NK-92 (cell line): ENCODE data around the gene PLA2R1.

ENCODE experiments used
- DNase-seq: peaks from one replicate; lab custom pipeline; 2025; ENCODE audit not compliant: unreplicated experiment; lab: John Stamatoyannopoulos, UW

Gene PLA2R1

GRCh38 chr2:160062292-160063005 is at the start of gene PLA2R1:
PLA2R1 (minus strand) TSS chr2:160062615; CDS start chr2:160062403, 212 bp downstream.
- no peak for DNase-seq

GRCh38 chr2:160110674-160111239 is 48.3 kb upstream of the PLA2R1 start:
- no peak for DNase-seq

DNA sequence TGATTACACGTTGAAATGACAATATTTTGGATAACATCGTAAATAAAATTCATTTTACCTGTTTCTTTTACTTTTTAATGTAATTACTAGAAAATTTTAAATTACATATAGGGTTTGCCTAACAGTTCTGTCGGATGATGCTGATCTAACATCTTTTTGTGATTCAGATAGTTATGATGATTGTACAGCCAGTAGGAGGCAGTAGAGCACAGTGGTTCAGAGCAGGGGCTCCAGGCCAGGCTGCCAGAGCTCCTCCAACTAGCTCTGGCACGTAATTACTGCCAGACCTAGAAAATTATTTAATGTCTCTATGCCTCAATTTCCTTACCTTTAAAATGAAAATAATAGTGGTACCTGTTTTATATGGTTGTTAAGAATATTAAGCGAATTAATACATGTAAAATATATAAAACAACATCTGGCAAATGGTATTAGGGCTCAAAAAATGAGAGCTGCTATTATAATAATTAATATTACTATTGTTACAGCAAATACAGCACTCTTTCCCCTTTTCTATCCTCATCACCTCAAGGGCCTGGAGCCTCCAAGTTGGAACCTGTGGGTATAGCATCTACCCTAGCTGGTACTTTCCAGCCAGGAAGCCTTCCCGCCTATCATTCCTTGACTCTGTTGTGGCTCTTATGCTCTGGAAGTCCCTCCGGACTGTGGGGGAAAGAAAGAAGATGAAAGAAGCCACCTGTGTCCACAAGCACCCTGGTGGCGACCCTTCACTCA is 47.7 kb upstream of the PLA2R1 start:
- no peak for DNase-seq

DNA sequence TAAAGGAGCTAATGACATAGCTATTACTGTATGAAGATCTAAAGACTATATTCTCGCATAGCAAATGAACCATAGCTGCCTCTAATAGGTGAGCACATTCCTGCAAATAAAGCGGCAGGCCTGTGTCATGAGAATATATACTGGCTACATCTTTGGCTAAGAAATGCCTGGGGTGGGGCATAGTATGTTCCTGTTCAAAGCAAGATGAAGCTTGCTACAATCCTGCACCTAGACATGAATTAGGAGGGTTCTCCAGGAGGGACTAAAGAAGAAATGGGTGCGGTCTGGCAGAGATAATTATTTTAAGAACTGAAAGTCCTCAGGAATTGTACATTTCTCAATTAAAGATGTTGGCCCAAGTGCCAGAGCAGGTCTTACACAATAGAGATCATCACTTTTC is 46.8 kb upstream of the PLA2R1 start:
- no peak for DNase-seq

- no peak for DNase-seq
Observed at GRCh38 chr2:160108646-160109045, 46.2 kb upstream of the PLA2R1 start.

GRCh38 chr2:160105366-160105765 is 43.0 kb upstream of the PLA2R1 start:
- no peak for DNase-seq

GRCh38 chr2:160104115-160104514 is 41.7 kb upstream of the PLA2R1 start:
- no peak for DNase-seq

DNA sequence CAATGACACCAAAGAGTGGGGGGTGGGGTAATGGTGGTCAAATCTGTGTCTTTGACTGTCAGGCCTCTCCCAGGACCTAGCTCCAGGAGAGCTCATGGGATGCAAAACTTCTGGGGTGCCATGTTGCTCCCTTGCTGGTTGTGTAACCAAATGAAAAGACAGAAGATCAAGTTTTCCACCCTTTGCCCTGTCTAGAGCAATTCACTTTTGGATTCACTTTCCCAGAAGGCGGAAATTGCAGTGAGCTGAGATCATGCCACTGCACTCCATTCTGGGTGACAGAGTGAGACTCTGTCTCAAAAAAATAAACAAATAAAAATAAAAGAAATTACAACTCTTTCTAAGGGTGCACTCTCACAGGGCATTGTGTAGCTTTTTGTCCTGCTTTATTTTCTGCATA is 34.9 kb upstream of the PLA2R1 start:
- DNase-seq: no peak

DNA sequence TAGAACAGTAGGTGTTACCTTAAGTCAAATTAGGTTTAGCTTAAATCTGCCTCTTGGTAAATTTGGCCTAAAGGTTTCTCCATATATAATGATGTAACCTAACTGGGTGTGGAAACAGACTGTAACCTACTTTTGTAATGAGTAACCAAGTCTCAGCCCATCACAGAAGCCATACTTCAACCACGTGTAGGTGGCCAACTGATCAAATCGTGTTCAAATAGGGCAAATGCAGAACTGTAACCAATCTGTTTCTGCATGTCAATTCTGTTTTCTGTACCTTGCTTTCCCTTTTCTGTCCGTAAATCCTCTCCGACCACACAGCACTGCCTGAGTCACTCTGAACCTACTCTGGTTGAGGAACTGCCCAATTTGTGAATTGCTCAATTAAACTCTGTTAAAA is 34.0 kb upstream of the PLA2R1 start:
- DNase-seq: no peak

DNA sequence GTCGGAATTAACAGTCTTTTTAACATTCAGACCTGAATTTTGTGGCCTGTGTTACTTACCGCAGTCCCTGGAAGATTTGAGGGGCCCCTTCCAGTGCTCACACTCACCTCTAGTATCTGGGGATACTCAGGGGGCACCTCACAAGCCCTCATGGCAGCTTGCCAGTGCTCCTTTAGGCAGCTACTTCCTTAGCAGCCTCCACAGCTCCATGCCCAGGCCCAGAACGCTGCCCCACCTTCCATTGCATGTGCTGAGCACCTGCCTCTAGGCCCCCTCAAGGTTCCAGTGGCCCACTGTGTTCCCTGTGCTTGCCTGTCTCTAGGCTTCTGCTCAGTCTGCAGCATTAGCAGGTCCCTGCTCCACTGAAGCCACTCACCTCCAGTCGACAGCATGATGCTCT is 30.0 kb upstream of the PLA2R1 start:
- no peak for DNase-seq

DNA sequence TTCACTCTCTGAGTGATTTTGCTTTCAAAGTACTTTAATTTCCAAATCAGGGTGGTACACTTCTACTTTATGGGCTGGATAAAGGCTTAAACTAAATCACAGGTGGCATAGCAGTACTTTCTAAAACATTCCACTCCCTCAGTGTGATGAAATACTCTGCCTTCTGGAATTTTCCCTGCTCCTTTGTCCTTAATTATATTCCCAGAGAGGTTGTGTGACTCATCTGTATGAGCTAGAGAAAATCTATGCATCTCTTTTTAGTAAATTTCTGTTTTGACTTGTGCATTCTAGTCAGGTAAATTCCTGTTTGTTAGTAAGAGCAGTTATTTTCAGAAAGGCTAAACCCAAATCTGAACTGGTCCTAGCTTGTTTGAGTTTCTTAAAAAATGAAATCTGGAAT is 29.0 kb upstream of the PLA2R1 start:
- no peak for DNase-seq

DNA sequence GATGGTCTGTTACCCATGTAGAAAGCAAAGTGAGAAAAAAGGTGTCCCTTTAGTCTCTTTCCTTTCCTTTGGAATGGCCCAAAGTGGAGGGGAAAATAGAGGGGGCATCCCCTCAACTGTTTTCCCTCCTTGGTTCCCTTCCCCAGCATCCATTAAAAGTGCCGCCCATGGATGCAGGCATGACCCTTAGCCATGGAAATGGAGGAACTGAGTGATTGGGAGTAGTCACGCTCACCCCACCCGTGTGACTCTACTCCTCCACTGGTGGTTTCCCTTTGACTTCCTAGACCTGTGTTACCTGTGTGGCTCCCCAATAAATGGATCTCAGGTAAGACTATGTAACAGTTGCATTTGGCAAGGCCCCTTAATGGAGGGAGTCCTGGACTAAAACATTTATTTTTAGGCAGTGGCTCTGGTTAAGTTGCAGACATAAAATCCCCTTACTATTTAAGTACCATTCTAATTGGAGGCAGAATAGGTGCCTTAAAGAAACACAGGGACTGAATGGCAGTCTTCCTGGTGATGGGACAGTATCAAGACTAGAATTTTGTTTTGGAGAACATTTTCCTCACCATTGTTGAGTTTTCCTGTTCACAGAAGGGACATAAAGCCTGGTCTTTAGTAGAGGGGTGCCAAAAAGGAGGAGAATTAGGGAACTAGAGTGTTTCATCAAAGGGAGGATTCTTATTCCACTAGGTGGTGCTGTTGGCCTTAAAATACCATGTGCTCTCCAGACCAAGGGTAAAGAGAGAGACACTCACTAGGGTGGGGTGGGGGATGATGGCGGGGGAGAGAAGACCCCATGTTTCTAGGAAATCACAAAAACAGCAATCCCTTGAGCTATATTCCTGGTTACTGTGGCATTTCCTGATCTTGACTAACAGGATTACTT is 25.7 kb upstream of the PLA2R1 start:
- DNase-seq: no peak

DNA sequence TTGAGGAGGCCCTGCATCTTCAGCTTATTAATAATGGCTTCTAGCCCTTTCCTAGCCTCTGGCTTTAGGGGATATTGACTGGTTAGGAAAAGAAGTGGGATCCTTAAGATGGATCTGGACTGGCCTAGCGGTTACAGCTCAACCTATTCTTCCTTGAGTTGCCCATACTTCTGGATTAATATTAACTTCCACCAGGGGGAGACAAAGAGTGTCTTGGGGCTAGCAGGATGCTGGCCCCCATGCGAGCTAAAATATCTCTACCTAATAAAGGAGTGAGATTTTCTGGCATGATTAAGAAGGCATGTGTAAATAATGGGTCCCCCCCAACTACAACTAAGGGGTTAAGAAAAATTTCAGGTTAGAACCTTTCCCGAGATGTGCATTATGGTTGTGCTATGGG is 23.2 kb upstream of the PLA2R1 start:
- DNase-seq: no peak

DNA sequence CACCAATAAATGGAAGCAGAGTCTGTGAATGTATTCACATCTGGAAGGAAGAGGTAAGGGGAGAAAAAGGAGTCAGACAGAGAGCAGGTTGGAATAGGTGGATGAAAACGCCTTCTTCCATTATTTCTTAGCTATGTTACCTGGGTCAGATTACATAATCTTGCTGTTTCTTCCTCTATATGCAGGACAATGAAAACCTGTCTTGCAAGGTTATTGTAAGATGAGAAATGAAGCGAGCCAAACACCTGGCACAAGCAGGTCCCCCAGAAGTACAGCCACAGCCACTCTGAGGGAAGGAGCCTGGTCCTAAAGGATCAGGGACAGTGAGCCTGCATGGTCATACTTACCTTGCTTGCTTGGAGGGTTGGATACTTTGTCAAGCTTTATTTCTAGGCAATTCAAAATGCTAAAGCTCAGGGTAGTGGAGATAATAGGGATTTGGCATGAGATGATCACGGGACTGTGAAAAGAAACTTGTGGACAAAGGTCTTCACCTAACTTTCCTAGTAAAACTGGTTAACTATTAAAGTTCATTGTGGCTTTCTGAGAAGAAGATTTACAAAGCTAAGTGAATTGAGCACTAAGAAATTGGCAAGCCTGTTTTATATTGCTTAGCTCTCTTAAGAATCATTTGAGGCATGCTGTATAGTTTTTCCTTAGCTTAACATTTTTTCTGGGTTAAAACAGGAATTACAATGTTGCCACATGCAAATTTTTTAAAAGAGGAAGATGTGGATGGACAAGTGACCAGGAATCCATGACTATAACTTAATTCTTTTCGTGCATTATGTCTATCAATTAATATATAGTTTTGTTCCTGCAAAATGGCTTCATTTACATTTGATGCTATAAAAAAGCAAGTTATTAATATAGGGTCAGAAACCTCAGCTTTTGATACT is 15.7 kb upstream of the PLA2R1 start:
- DNase-seq: no peak

- no peak for DNase-seq
Observed at GRCh38 chr2:160076914-160077313, 14.5 kb upstream of the PLA2R1 start.

DNA sequence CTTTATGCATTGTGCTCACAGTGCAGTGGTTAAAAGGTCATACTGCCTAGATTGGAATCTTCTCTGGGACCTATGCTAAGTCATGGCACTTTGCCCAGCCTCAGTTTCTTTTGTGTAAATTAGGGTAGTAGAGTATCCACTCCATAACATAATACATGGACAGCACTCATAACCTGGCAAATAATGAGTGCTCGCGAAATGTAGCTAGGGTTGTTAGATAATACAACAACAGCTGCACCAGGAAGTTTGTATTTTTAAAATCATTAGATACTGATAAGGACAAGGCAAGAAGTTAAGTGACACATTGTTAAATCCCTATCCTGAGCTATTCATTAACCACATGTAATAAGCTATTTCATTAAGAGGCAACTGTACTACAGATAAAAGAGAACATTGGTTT is 13.8 kb upstream of the PLA2R1 start:
- DNase-seq: no peak

DNA sequence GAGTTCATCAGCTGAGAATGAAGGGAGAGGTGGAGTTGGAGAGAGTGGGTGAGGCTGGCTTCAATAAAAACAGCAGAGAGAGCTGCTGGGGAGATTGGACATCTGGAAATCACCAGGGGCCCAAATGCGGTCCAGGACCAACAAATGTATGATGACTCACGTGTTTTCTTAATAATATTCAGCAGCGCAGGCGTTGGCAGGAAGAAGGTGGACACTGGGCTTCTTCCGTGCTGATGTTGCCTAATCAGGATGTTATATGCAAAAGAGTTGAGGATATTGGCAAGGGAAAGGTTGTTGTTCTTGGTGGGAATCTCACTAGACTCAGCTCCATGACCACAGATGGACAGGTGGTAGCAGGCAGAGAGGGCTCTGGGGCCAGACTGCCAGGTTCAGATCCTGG is 12.8 kb upstream of the PLA2R1 start:
- DNase-seq: no peak

DNA sequence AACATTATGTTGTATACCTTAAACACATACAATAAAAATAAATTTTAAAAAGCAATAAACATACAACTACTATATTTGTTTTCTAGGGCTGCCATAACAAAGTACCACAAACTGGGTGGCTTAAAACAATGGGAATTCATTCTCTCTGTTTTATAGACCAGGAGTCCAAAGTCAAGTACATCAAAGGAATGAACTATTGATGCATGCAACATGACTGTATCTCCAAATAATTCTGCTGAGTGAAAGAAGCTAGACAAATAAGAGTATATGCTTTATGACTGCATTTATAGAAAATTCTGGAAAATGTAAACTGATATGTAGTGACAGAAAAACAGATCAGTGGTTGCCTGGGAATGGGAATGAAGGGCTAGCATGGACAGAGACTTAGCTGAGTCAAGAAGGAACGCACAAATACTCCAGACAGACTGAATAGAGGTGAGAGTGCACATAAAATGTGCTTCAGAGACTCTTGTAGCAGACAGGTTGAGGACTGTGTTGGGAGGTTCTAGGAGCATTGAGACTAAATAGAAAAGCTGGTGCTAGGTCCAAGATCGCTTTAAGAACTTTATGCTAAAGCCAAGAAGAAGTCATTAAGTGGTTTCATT is 11.0 kb upstream of the PLA2R1 start:
- DNase-seq: no peak

- no peak for DNase-seq
Observed at GRCh38 chr2:160068906-160069305, 6.5 kb upstream of the PLA2R1 start.

GRCh38 chr2:160064916-160065315 is 2.5 kb upstream of the PLA2R1 start:
- DNase-seq: no peak
